GM10847 (cell line): Measurements from ENCODE around the gene GDPD3.

Experiments
- POLR2A ChIP-seq: IDR thresholded peaks from 2 replicates; pipeline ENCODE4 v1.6.1; 2011; ENCODE audit not compliant: insufficient read length; ENCODE audit errors: extremely low read depth

Gene GDPD3

GRCh38 chr16:30112197-30113030, 923 bp downstream of the GDPD3 start:
- TF ChIP-seq POLR2A, result no peak

GRCh38 chr16:30110661-30111060, 2.7 kb downstream of the GDPD3 start:
- no peak for TF ChIP-seq POLR2A

- TF ChIP-seq POLR2A, result no peak
Observed at GRCh38 chr16:30108059-30108850, 5.1 kb downstream of the GDPD3 start.

GRCh38 chr16:30104492-30104891, 8.8 kb downstream of the GDPD3 start:
- no peak for TF ChIP-seq POLR2A

GRCh38 chr16:30104090-30104489, 9.2 kb downstream of the GDPD3 start:
- TF ChIP-seq POLR2A, result no peak

- no peak for TF ChIP-seq POLR2A
Observed at GRCh38 chr16:30096862-30097563, 16.3 kb downstream of the GDPD3 start.

- TF ChIP-seq POLR2A, result no peak
Observed at GRCh38 chr16:30096105-30096861, 17.1 kb downstream of the GDPD3 start, which contains the start of gene YPEL3. Gene YPEL3, minus strand, starts transcription at chr16:30096213. Its CDS starts 731 bp downstream, at chr16:30095482.

GRCh38 chr16:30095166-30096078, 17.9 kb downstream of the GDPD3 start:
- no peak for TF ChIP-seq POLR2A

- no peak for TF ChIP-seq POLR2A
Observed at GRCh38 chr16:30094541-30095165, 18.7 kb downstream of the GDPD3 start.

- TF ChIP-seq POLR2A, result peak; percentile 32
Observed at GRCh38 chr16:30092373-30093010, 20.8 kb downstream of the GDPD3 start.

- TF ChIP-seq POLR2A, result peak; percentile 50
Observed at GRCh38 chr16:30091474-30092372, 21.6 kb downstream of the GDPD3 start, which contains the start of gene TBX6. Gene TBX6, minus strand, starts transcription at chr16:30091924. Its CDS starts 731 bp downstream, at chr16:30091193.

- TF ChIP-seq POLR2A, result no peak
Observed at GRCh38 chr16:30090610-30091331, 22.6 kb downstream of the GDPD3 start.
